ENCODE data around the gene MMP11. TPM values are rescaled to one million over a fixed set of nuclear protein-coding genes. Genes with fewer than 3 reads are reported as not detected.

Gene MMP11
- total and polyA plus RNA-seq, 8 donors = 0.43 to 17.6 (median 0.74) TPM

- intact Hi-C loops (cut with DNase I) = no loop called here
- ATAC-seq (no peak), DNase-seq (no peak), FAIRE-seq (no peak)
- Histone ChIP-seq H3K4me3 (no peak overlapping the region), H3K27me3 (no peaks in the 10 kb centered on the region), H3K36me3 (no peaks in the 10 kb centered on the region), H3K27ac (no peak overlapping the region), H3K4me1 (peaks cover 7 to 9% (median 8%) of the 10 kb centered on the region in 3 donors), H3K9me3 (no peaks in the 10 kb centered on the region)
- no peak for TF ChIP-seq CTCF (IDR thresholded peaks at IDR 0.05)
- WGBS, 2 donors = 85 to 87% methylated on average over 20 of the region's 20 CpGs
These were observed 7.6 kb downstream of the MMP11 start for GRCh38 chr22:23780146-23780748.

GRCh38 chr22:23781065-23781464 is 8.4 kb downstream of the MMP11 start:
- H3K4me1 ChIP-seq = peaks cover 7 to 9% (median 8%) of the 10 kb centered on the region in 3 donors
- no peak for FAIRE-seq
- H3K4me3 ChIP-seq = no peak overlapping the region
- H3K27me3 ChIP-seq = no peaks in the 10 kb centered on the region
- no peak for ATAC-seq
- H3K27ac ChIP-seq = no peak overlapping the region
- intact Hi-C loops (cut with DNase I) = no loop called here
- no peak for DNase-seq
- 88 to 90% methylated on average over 15 of the region's 15 CpGs for WGBS, 2 donors
- H3K36me3 ChIP-seq = no peaks in the 10 kb centered on the region
- no peak for TF ChIP-seq CTCF (IDR thresholded peaks at IDR 0.05)
- H3K9me3 ChIP-seq = no peaks in the 10 kb centered on the region

GRCh38 chr22:23781511-23782183 is 9.0 kb downstream of the MMP11 start:
- no peak for FAIRE-seq
- H3K27me3 ChIP-seq = no peaks in the 10 kb centered on the region

GRCh38 chr22:23782252-23782651 is 9.6 kb downstream of the MMP11 start:
- ATAC-seq = no peak
- Histone ChIP-seq H3K4me3 (no peak overlapping the region), H3K9me3 (no peaks in the 10 kb centered on the region), H3K4me1 (peaks cover 7 to 13% (median 8%) of the 10 kb centered on the region in 3 donors), H3K27me3 (no peaks in the 10 kb centered on the region), H3K36me3 (no peaks in the 10 kb centered on the region), H3K27ac (no peak overlapping the region)
- FAIRE-seq = no peak
- DNase-seq = no peak
- no peak for TF ChIP-seq CTCF (IDR thresholded peaks at IDR 0.05)
- WGBS, 2 donors = 88 to 92% methylated on average over 16 of the region's 16 CpGs
- intact Hi-C loops (cut with DNase I) = no loop called here

More at GRCh38 chr22:23781511-23782183, 9.0 kb downstream of the MMP11 start:
- Histone ChIP-seq H3K36me3 (no peaks in the 10 kb centered on the region), H3K9me3 (no peaks in the 10 kb centered on the region), H3K27ac (no peak overlapping the region), H3K4me1 (peaks cover 7 to 13% (median 8%) of the 10 kb centered on the region in 3 donors), H3K4me3 (no peak overlapping the region)
- ATAC-seq (no peak), DNase-seq (no peak)
- TF ChIP-seq CTCF (IDR thresholded peaks at IDR 0.05) = no peak
- intact Hi-C loops (cut with DNase I) = no loop called here
- WGBS, 2 donors = 83 to 89% methylated on average over 14 of the region's 14 CpGs

GRCh38 chr22:23782703-23783102 is 10.1 kb downstream of the MMP11 start:
- Histone ChIP-seq H3K9me3 (no peaks in the 10 kb centered on the region), H3K27ac (no peak overlapping the region), H3K36me3 (no peaks in the 10 kb centered on the region), H3K27me3 (no peaks in the 10 kb centered on the region), H3K4me3 (no peak overlapping the region), H3K4me1 (peaks cover 7 to 13% (median 8%) of the 10 kb centered on the region in 3 donors)
- ATAC-seq (no peak), DNase-seq (no peak), FAIRE-seq (no peak)
- TF ChIP-seq CTCF (IDR thresholded peaks at IDR 0.05) = no peak
- intact Hi-C loops (cut with DNase I) = no loop called here
- WGBS, 2 donors = 77 to 96% methylated on average over 1 of the region's 1 CpG
